OCI-LY1 (cell line): ENCODE measurements around the gene RBM24.
"Not testable (repeated sequence)": the region's sequence is repeated elsewhere in the genome, so short reads cannot be mapped to it uniquely, and the experiment has no call there.

Experiments used
- H2AFZ ChIP-seq: fragments of 200-600 bp; sonication (generic), shearing (Covaris generic); 2 replicates; pipeline ENCODE4 v1.6.0; 2014; ENCODE audit warnings: antibody characterized with exemption, mild to moderate bottlenecking, low read length
- H3F3A ChIP-seq: fragments of 200-600 bp; sonication (generic), shearing (Covaris generic); 2 replicates; pipeline ENCODE4 v1.6.0; 2014; ENCODE audit warnings: mild to moderate bottlenecking, antibody characterized with exemption, low read length, moderate library complexity; ENCODE audit not compliant: insufficient read depth
- H3K27ac ChIP-seq: fragments of 200-600 bp; sonication (generic); 2 replicates; pipeline ENCODE4 v1.5.1; 2014; ENCODE audit warnings: low read length, mixed run types, mild to moderate bottlenecking, low read depth; ENCODE audit not compliant: poor library complexity, severe bottlenecking
- H3K27me3 ChIP-seq: fragments of 200-600 bp; sonication (generic); 2 replicates; pipeline ENCODE4 v1.6.0; 2014; ENCODE audit warnings: antibody characterized with exemption, mild to moderate bottlenecking, low read length, moderate library complexity; ENCODE audit not compliant: insufficient read depth
- H3K36me3 ChIP-seq: fragments of 200-600 bp; sonication (generic); 2 replicates; pipeline ENCODE4 v1.6.1; 2014; ENCODE audit warnings: mild to moderate bottlenecking, antibody characterized with exemption, low read length, moderate library complexity, mixed read lengths; ENCODE audit not compliant: insufficient read depth
- H3K4me1 ChIP-seq: fragments of 200-600 bp; sonication (generic); 2 replicates; pipeline ENCODE4 v1.5.1; 2014; ENCODE audit warnings: mild to moderate bottlenecking, low read length, moderate library complexity; ENCODE audit not compliant: insufficient read depth, severe bottlenecking
- H3K4me2 ChIP-seq: fragments of 200-600 bp; sonication (generic), shearing (Covaris generic); 2 replicates; pipeline ENCODE4 v1.6.1; 2014; ENCODE audit warnings: low read length
- H3K4me3 ChIP-seq: fragments of 200-600 bp; sonication (generic); 2 replicates; pipeline ENCODE4 v1.5.1; 2014; ENCODE audit warnings: low read length, low read depth, mild to moderate bottlenecking, mixed read lengths; ENCODE audit not compliant: poor library complexity, severe bottlenecking
- H3K79me2 ChIP-seq: fragments of 200-600 bp; shearing (Covaris generic); 2 replicates; pipeline ENCODE4 v1.6.1; 2016; ENCODE audit warnings: mixed run types, low read length, mixed read lengths; ENCODE audit not compliant: insufficient read depth
- H3K9ac ChIP-seq: fragments of 200-600 bp; sonication (generic), shearing (Covaris generic); 2 replicates; pipeline ENCODE4 v1.6.1; 2014; ENCODE audit warnings: mild to moderate bottlenecking, low read length, mixed read lengths
- H3K9me2 ChIP-seq: fragments of 200-600 bp; sonication (generic), shearing (Covaris generic); 2 replicates; pipeline ENCODE4 v1.6.1; 2014; ENCODE audit warnings: low read depth, mild to moderate bottlenecking, low read length, mixed read lengths
- H3K9me3 ChIP-seq: fragments of 200-600 bp; shearing (Covaris generic); 2 replicates; pipeline ENCODE4 v1.6.1; 2014; ENCODE audit warnings: low read length, mixed read lengths
- H4K20me1 ChIP-seq: fragments of 200-600 bp; sonication (generic), shearing (Covaris generic); 2 replicates; pipeline ENCODE4 v1.6.0; 2016; ENCODE audit warnings: mild to moderate bottlenecking, low read length; ENCODE audit not compliant: insufficient read depth
- EZH2 ChIP-seq: fragments of 200-600 bp; sonication (generic), shearing (Covaris generic); IDR thresholded peaks from 2 replicates; pipeline ENCODE4 v1.8.0; 2017; ENCODE audit warnings: borderline replicate concordance, mixed run types, mild to moderate bottlenecking, antibody characterized with exemption, low read length, moderate library complexity, mixed read lengths
- TF ChIP-seq, protein P1 (sequence below): fragments of 200-600 bp; sonication (generic), shearing (Covaris generic); IDR thresholded peaks from 2 replicates; pipeline ENCODE4 v1.5.1; 2017; ENCODE audit warnings: mild to moderate bottlenecking, antibody characterized with exemption, low read length, moderate library complexity, mixed read lengths

The RBM24 gene

DNA sequence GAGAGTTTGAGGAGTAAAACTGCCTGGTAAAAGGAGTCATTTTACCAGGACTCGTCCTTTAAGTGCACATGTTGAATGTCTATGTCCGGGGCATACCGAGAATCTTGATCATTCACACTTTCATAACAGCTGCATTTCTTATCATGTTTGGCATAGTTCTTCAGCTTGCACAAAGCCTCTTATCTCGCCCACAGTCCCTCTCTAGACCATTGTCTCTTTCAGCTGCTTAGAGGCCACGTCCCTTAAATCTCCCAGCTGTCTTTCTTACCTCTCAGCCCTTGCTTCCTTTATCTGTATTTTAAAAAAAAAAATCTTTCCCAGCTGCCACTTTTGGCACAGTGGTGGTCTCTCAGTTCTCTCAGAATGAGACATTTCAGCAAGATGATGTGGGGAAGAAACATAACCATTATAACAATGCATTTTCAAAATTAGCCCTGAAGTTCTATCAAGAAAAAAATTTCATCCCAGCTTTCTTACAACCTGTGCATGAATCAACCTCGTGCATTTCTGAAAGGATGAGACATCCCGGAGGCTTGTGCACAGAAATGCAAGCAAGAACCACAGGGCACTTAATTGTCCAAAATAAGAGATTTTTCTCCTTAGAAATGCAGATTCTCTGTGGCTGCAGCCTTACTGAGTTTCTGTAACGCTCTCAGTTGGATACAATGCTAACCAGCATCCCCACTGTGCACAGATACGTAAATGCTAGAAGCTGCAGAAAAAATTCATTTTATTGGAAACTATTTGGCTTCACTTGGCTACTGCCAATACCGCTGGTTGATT, 24.2 kb downstream of the RBM24 start:
- no peak overlapping the region for H3K4me2 ChIP-seq

DNA sequence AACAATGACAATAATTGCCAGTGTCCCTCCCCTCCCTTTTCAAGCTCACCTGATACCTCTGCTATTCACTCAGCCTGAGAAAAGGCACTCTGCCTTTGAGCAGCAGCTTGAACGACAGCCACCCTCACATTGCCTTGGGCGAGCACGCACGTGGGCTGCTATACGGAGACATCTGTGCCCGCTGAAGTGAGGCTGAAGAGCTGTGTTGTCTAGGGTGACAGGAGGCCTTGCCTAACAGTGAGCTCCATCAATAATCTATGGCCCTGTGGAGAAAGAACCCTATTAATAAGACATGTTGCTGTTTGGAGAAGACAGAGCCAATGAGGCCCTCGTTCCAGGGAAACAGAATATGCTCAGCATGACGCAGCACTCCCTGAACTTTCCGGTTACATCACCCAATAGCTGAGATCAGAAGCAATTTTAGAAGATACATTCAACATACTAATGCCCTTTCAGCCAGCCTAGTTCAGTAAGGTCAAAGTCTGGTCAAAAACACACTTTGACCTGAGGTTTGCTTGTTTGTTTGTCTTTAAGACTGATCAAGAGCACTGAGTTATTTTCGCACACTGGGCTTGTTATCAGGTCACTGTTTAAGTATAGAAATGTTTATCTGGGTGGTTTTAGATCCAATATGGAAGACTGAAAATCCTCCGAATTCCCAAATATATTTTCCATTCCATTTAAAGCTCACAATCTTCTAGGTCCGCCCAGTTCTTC, 30.6 kb downstream of the RBM24 start:
- no peaks in the 10 kb centered on the region for H3K9me2 ChIP-seq
- no peak overlapping the region for H3K4me2 ChIP-seq
- H4K20me1 ChIP-seq = no peaks in the 10 kb centered on the region
- H3F3A ChIP-seq = no peaks in the 10 kb centered on the region
- no peak overlapping the region for H3K9ac ChIP-seq
- H3K4me1 ChIP-seq = no peaks in the 10 kb centered on the region
- H3K4me3 ChIP-seq = no peak overlapping the region
- H3K36me3 ChIP-seq = no peaks in the 10 kb centered on the region
- no peaks in the 10 kb centered on the region for H3K79me2 ChIP-seq
- TF ChIP-seq, protein P1, sequence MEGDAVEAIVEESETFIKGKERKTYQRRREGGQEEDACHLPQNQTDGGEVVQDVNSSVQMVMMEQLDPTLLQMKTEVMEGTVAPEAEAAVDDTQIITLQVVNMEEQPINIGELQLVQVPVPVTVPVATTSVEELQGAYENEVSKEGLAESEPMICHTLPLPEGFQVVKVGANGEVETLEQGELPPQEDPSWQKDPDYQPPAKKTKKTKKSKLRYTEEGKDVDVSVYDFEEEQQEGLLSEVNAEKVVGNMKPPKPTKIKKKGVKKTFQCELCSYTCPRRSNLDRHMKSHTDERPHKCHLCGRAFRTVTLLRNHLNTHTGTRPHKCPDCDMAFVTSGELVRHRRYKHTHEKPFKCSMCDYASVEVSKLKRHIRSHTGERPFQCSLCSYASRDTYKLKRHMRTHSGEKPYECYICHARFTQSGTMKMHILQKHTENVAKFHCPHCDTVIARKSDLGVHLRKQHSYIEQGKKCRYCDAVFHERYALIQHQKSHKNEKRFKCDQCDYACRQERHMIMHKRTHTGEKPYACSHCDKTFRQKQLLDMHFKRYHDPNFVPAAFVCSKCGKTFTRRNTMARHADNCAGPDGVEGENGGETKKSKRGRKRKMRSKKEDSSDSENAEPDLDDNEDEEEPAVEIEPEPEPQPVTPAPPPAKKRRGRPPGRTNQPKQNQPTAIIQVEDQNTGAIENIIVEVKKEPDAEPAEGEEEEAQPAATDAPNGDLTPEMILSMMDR = no peak
- TF ChIP-seq EZH2 = no peak
- no peak overlapping the region for H2AFZ ChIP-seq
- H3K27me3 ChIP-seq = no peaks in the 10 kb centered on the region
- H3K9me3 ChIP-seq = no peaks in the 10 kb centered on the region
- H3K27ac ChIP-seq = no peak overlapping the region

More for the DNA sequence above, 24.2 kb downstream of the RBM24 start:
- Histone ChIP-seq H3K9me2 (no peaks in the 10 kb centered on the region), H3K9me3 (no peaks in the 10 kb centered on the region), H3K9ac (no peak overlapping the region), H3K4me3 (no peak overlapping the region), H3K79me2 (no peaks in the 10 kb centered on the region), H4K20me1 (no peaks in the 10 kb centered on the region), H3K36me3 (no peaks in the 10 kb centered on the region), H3K27me3 (no peaks in the 10 kb centered on the region), H3K4me1 (no peaks in the 10 kb centered on the region), H2AFZ (no peak overlapping the region), H3K27ac (no peak overlapping the region), H3F3A (no peaks in the 10 kb centered on the region)
- TF ChIP-seq, protein P1 = no peak
- no peak for TF ChIP-seq EZH2

DNA sequence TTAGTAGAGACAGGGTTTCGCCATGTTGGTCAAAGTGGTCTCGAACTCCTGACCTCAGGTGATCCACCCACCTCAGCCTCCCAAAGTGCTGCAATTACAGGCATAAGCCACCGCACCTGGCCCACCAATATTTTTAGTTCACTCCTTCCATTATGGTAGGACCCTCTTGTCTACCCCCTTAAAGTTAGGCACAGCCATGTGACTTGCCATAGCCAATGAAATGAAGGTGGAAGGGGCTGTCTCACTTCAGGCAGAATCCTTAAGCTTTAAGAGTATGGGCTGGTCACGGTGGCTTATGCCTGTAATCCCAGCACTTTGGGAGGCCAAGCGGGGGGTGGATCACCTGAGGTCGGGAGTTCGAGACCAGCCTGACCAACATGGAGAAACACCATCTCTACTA, 32.1 kb downstream of the RBM24 start:
- H3K9me2 ChIP-seq, H3K36me3 ChIP-seq, H3K4me3 ChIP-seq, H3K9me3 ChIP-seq, H3K79me2 ChIP-seq, H3K9ac ChIP-seq, H3K27ac ChIP-seq, H3K4me2 ChIP-seq, H3K27me3 ChIP-seq, H2AFZ ChIP-seq, H3K4me1 ChIP-seq, H3F3A ChIP-seq, H4K20me1 ChIP-seq: not testable (repeated sequence)
